GM19043 (cell line): ENCODE measurements around the gene GIPC2.
"Not testable (repeated sequence)": the region's sequence is repeated elsewhere in the genome, so short reads cannot be mapped to it uniquely, and the experiment has no call there.

Source experiments
- ATAC-seq: cut with Tn5 transposase; IDR thresholded peaks from one replicate; pipeline ENCODE4 v1.9.1; 2021; ENCODE audit warnings: low read depth; ENCODE audit not compliant: unreplicated experiment

The GIPC2 gene, protein sequence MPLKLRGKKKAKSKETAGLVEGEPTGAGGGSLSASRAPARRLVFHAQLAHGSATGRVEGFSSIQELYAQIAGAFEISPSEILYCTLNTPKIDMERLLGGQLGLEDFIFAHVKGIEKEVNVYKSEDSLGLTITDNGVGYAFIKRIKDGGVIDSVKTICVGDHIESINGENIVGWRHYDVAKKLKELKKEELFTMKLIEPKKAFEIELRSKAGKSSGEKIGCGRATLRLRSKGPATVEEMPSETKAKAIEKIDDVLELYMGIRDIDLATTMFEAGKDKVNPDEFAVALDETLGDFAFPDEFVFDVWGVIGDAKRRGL

DNA sequence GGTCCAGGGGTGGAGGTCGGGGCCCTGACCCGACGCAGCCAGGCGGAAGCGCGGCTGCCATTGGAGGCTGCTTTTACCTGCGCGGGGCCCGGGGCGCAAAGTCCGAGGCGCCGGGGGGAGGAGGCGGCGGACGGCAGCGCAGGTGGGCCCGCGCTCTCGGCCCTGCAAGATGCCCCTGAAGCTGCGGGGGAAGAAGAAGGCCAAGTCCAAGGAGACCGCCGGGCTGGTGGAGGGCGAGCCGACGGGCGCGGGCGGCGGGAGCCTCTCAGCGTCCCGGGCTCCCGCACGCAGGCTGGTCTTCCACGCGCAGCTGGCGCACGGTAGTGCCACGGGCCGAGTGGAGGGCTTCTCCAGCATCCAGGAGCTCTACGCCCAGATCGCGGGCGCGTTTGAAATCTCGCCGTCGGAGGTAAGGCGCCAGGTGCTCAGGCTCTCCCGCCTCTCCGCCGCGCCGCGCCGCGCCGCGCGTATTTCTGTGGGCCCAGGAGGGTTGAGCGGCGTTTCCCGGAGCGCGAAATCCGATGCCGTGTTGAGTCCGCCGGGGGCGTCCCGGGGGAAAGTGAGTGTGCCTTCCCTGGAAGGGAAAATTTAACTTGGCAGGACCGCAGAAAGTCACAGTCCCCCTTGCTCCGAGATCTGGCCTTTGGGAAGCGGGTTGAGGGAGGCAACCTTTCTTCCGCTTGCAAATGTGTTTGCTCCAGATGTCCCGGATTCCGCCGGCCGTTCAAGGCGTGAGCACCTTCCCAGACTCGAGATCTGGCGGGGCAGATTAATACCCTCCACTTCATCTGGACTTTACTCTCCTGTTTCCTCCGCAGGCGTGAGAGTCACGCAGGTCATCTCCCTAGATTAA is at the start of gene GIPC2:
TSS of gene GIPC2 (plus strand) at position 41 of the 853 bp plus-strand sequence. CDS start at position 170, 129 bp downstream.
- ATAC-seq, result no peak

DNA sequence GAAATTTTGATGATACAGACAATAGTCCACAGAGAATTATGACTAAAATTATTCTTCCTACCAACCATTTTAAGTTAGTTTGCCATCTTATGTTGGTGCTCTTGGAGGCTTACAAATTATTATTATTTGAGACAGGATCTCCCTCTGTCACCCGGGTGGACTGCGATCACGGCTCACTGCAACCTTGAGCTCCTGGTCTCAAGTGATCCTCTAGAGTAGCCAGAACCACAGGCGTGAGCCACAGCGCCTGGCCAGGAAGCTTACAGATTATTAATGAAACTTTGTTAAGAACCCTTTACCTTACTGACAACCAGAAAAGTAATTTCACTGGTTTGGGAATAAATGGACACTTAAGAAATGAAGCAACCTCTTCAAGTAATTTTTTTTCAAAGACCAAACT is 49.0 kb upstream of the GIPC2 start:
- ATAC-seq, result no peak

DNA sequence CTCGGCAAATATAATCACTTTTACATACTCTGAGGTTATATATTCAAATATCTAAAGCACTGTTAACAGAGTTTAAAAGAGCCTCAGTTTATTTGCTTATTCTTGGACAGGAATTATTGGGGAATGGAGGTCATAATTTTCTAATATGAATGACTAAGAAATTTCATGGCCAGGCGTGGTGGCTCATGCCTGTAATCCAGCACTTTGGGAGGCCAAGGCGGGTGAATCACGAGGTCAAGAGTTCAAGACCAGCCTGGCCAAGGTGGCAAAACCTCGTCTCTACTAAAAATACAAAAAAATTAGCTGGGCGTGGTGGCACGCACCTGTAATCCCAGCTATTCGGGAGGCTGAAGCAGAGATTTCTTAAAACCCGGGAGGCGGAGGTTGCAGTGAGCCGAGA is 45.2 kb upstream of the GIPC2 start:
- not testable (repeated sequence) for ATAC-seq

DNA sequence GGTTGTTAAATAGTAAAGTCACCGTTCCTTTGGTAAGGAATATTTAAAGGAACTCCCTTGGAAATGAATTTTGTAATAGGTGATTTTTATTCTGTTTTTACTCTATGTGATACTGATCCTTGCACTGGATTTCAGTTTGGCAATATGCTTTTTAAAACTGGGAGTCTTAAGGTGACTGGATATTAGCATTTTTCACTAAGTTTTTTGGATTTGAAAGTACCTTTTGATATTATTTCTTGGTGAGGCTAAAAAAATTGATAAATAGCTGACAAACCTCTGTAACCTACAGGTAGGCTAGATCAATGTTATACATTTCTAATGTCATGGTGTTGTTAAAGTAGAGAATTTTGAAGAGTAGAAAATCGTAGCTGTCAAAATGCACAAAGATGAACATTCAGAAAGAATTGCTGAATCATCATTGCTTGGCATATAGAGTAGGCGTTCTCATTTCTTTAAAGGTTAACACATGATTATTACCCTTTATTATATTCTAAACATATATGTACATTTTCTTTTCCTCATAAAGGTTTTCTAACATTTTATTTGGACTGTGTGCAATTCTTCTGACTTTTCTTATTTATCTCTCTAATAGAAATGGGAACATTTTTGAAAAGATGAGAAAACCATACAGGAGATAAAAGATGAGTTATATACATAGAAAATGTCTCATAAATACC is 42.6 kb upstream of the GIPC2 start:
- ATAC-seq, result no peak

DNA sequence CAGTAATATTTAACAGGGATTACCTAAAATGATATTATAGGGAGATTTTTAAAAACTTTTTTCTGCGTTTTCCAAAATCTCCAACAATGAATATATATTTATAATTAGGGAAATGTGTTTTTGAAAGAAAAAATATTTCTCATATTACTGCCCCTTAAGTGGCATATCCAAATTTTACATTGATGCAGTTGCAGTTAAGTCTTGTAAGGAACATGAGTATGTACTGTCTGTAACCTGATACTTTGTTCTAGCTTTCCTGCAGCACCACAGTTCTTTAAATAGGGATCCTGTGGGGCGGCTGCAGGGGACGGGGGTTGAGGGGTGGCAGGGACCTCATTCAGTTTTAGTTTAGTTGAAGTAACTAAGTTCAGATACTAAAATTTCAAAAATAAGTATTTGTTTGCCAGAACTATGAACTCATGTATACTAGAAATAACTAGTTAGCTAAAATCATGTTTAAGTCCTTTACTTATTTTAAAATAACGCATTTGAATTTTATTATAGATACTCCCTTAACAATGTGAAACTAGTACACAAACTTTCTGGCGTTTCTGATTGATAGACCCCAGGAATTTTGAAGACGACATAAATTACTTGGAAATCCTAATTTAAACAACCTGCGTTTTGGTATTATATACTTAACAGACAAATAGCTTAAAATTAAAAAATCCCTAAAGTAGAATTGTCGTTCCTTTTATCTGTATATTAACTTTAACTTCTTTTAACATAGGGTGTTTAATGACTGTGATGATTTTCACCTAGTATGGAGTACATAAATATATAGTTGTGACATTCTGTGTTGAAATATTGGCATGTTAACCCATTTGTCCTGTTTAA is 41.7 kb upstream of the GIPC2 start:
- peak; percentile 32 for ATAC-seq

DNA sequence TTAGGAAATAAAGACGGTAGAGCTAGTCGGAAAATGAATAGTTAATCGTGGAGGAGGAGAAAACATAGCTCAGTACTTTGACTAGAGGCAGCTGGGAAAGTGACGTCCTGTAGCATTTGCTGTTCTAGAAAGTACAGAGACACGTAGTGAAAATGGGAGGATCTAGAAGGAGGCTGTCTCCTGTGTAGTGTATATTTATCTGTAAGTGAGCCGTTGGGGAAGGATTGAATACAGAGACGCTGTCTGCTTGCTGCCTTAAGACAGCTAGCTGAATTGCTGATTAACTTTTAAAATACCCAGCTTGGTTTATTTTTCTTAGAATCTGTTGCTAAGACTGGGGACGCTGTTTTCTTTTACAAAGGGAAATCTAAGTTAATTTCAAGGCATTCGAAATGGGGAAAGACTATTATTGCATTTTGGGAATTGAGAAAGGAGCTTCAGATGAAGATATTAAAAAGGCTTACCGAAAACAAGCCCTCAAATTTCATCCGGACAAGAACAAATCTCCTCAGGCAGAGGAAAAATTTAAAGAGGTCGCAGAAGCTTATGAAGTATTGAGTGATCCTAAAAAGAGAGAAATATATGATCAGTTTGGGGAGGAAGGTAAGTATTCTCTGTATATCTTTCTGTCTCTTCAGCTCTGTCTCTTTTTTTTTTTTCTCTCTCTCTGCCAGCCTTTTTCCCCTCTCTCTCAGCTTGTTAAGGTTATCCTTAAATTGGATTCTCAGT is 40.9 kb upstream of the GIPC2 start, which contains the start of gene DNAJB4:
TSS of gene DNAJB4 (plus strand) at position 221 of the 729 bp plus-strand sequence. CDS start at position 393, 172 bp downstream.
- peak; percentile 98 for ATAC-seq

DNA sequence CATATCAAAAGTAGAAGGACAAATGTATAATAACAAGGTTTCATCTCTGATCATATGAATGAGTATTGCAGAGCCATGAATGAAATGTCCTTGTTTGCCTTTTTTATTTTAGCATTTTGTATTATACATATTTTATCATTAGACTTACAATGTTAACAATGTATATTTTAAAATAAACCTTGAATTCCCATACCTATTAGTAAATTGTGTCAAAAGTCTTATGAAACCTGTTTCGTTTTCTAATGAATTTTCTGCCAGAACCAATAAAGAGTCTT is 40.4 kb upstream of the GIPC2 start:
- ATAC-seq, result no peak

DNA sequence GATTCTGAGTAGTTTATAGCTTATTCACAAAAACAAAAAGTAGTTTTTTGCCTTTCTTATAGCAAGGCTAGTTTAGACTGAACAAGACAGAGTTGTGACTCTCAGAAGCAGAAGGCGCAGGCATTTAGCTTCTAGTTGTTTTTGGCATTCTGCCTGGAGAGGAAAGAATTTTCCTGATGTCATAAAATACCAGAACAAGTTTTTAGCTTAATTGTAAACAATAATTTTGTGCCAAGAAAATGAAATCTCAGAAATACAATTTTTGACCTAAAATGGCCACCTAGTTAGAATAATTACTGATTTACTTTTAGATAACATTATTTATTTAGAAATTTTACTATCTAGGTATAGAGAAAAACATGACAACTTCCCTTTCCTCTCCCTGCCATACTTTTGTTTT is 40.0 kb upstream of the GIPC2 start:
- no peak for ATAC-seq

DNA sequence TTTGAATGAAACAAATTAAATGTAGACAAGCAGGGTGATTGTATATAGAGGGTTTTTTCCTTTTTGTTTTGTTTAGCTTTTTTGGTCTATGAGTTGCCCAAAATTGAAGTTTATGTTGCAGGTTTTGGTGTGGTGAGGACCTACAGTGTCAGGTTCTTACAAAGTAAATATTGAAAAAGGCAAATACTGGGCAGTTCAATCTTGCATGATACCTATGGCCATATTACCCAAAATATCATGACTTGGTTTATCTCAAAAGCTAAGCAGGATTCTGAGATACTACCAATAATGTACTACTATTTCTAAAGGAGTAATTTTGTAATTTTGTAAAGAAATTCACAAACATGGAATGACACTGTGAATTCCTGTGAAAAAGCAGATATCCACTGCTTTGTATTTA is 39.2 kb upstream of the GIPC2 start:
- no peak for ATAC-seq

DNA sequence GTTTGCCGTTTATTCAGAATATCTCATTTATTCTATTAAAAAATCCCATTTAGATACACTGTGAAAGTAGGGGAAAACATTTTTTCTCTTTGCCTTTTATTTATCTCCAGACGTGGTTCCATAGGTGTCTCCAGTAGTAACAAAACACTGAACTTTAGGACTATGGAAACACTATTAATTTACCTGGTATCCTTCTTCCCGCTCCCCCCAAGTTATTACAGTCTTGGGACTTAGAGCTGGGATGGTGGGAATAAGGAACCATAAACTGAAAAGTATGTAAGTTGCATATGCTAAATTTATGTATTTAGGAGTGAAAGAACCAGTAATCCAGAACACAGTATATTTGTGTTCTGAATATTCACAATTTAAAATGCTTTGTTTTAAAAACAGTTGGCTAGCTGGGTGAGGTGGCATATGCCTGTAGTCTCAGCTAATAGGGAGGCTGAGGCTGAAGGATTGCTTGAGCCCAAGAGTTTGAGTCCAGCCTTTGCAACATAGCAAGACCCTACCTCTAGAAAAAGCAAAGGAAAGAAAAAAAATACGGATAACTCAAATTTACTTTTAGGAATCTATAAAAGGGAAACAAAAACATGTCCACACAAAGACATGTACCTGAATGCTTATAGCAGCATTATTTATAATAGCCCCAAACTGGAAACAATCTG is 38.0 kb upstream of the GIPC2 start:
- ATAC-seq, result no peak

DNA sequence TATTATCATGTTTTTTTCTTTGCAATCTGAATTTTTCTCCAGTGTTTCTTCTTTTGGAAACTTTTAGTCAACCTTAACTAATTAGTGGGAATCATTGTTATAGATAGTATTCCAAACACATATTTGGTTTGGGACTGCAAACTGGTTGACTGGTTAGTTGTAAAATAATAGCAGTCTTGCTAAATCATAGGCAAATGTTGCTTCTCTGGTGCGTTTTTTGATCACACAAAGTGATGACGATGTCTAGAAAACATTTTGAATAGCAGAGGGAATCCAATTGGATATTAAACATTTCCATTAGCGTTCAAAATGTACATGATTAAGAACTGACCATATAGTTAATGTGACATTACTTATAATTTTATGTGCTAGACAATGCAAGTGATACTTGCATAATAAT is 36.5 kb upstream of the GIPC2 start:
- no peak for ATAC-seq

DNA sequence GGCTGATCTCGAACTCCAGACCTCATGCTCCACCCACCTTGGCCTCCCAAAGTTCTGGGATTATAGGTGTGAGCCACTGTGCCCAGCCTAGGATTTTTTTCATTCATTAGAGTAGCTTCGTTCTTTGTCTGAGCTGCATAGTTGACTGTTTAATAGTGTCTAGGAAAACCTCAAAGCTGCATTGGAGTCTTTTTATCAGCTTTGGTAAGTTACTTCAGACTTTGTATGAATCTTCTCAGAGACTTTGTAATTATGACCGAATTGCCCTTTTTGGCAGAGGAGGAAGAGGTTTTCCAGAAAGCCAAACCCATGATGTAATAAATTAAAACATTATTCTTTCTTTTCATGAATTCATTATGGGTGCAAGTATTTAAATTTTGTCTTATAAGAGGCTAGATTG is 35.9 kb upstream of the GIPC2 start:
- ATAC-seq, result no peak

DNA sequence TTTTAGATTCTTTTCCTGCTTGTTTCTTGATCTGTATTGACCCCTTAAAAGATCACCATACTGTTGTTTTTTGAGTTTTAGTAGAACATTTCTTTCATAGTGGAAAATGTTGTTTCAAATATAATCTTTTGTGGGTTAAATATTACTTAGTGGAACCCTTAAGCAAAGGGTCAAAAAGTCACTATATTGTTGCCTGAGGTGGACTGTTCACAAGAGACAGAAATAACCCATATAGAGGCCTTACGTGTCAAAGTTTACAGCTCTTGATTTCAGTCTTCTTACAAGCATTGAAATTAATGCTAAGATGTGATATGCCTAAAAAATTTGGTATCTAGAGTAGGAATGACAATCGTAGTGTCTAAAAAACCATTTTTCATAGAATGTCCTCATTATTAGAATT is 34.7 kb upstream of the GIPC2 start:
- ATAC-seq, result no peak

DNA sequence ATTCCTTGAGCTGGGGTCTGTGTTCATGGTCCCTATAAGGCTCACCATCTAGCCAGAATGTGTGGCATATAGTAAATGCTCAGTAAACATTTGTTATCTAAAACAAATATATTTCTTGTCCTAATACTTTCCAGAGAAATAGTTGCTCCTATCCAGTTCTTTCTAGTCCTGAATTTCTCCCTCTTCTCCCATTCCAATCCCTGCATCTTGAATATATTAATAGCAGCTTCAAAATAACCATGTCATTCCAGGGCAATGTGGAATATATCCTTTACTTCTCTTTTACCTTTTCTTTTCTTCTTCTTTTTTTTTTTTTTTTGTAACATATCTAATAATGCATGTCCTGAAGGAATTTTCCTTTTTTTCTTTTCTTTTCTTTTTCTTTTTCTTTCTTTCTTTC is 30.6 kb upstream of the GIPC2 start:
- ATAC-seq, result no peak

DNA sequence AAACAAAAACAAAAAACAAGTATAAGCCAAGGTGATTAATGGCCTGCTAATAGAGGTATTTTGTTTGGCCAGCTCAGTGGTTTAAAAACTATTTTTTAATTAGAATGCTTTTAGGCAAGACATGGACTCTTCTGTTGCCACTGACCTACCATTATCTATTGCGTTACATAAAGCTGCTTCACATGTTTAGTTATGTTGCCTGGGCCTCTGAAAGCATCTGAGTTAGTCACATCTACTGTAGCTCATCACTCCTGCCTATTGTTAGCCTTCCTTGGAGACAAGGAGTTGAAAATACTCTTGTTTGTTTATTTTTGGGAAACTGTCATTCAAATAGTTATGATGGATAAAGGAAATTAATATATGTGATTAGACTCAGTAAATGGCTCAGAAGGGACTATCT is 26.7 kb upstream of the GIPC2 start:
- no peak for ATAC-seq

DNA sequence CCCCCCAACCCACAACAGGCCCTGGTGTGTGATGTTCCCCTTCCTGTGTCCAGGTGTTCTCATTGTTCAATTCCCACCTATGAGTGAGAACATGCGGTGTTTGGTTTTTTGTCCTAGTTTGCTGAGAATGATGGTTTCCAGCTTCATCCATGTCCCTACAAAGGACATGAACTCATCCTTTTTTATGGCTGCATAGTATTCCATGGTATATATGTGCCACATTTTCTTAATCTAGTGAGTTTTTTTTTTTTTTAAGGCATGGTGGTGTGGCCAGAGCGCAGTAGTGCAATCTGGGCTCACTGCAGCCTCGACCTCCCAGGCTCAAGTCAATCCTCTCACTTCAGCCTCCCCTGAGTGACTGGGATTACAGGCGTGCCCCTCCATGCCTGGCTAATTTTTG is 24.6 kb upstream of the GIPC2 start:
- ATAC-seq, result not testable (repeated sequence)

DNA sequence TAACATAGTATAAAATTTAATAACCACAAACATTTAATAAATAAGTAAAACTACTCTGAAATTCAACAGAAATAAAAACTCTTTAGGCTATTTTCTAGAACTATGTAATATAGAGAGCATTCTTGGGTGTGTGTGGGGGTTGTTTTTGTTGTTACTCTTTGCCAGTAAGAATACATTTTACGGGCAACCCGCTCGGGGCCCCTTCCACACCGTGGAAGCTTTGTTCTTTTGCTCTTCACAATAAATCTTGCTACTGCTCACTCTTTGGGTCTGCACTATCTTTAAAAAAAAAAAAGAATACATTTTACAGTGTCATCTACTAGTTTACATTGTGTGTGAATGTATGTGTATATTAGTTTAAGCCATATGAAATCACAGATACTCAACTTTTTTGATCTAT is 16.0 kb upstream of the GIPC2 start:
- no peak for ATAC-seq

DNA sequence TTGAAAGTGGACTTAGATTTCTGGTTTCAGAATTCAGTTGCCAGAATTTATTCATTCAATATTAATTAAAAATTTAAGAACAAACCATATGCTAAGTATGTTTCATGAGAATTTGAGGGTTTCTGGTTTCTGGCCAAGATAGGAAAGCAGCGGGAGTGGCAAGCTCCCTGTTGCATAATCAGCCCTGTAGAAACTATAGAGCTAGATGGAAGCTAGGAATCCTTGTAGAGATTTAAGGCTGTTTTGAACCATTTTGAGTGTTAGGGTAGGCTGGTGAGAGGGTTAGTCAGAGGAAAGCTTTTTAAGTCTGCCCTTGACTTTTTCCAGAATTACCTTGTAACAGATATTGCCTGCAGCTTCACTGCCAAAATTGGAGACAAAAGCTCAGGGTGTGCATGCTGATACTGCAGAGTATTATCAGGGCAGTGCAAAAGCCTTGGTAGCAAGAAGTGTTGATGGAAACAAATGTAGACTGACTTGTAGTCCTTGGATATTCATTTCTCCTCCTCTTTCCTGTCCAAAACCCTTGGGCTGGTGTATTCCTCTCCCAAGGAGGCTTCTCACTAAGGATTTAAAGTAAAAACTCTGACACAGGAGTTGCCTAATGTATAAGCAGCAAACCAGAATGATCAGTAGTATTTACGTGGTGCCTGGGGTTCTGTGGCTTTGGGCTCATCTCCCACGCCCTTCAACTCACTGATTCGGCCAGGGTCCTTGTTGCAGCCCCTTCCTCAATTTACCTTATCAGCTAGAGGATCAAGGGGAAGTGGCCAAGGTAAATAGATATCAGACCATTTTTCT is 12.6 kb upstream of the GIPC2 start:
- ATAC-seq, result no peak

DNA sequence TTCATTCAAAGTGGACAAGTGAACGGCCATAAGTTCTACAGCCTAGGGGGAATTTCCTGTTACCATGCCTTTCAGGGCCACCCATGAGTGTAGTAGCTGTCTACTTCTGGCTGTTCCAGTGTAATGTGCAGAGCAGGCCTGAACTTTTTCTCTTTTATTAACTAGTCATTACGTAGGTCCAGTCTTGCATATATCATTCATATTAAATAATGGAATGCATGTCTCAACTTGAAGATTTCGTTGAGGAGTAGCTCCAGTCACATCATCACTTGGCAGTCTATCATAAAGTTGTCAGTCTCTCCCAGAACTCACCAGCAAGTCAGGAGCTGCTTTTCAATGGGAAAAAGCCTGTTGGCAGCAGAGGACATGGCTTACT is 12.0 kb upstream of the GIPC2 start:
- ATAC-seq, result no peak
